HUES64 (cell line): Measurements from ENCODE around the gene SLC6A6.
A peak's percentile ranks its signal among the peaks of the same experiment; 100 is the strongest.

Source experiments
- H3K27ac ChIP-seq: 2 replicates; pipeline ENCODE4 v1.7.0; 2013; ENCODE audit warnings: low read depth, low read length, inconsistent platforms
- H3K27me3 ChIP-seq: 2 replicates; pipeline ENCODE4 v1.6.1; 2013; ENCODE audit warnings: mild to moderate bottlenecking, low read length; ENCODE audit not compliant: insufficient read depth
- H3K36me3 ChIP-seq: 2 replicates; pipeline ENCODE4 v1.6.1; 2013; ENCODE audit warnings: mild to moderate bottlenecking, low read length; ENCODE audit not compliant: insufficient read depth
- H3K4me1 ChIP-seq: 2 replicates; pipeline ENCODE4 v1.6.1; 2013; ENCODE audit warnings: mild to moderate bottlenecking, low read length, moderate library complexity; ENCODE audit not compliant: insufficient read depth
- H3K4me3 ChIP-seq: 2 replicates; pipeline ENCODE4 v1.5.1; 2013; ENCODE audit warnings: mild to moderate bottlenecking, low read length, moderate library complexity
- H3K9ac ChIP-seq: 2 replicates; pipeline ENCODE4 v1.6.1; 2013; ENCODE audit warnings: mild to moderate bottlenecking, low read depth, low read length
- H3K9me3 ChIP-seq: 2 replicates; pipeline ENCODE4 v1.6.1; 2013; ENCODE audit warnings: low read depth, low read length; ENCODE audit not compliant: insufficient read depth
- WGBS: fragments of 150-250, 120-280 bp; methylation state at CpG from one replicate; pipeline ENCODE4 v1.1.7; 2013; ENCODE audit warnings: missing lambda C conversion rate; 5-methylcytosine and 5-hydroxymethylcytosine counted together

The SLC6A6 gene

DNA sequence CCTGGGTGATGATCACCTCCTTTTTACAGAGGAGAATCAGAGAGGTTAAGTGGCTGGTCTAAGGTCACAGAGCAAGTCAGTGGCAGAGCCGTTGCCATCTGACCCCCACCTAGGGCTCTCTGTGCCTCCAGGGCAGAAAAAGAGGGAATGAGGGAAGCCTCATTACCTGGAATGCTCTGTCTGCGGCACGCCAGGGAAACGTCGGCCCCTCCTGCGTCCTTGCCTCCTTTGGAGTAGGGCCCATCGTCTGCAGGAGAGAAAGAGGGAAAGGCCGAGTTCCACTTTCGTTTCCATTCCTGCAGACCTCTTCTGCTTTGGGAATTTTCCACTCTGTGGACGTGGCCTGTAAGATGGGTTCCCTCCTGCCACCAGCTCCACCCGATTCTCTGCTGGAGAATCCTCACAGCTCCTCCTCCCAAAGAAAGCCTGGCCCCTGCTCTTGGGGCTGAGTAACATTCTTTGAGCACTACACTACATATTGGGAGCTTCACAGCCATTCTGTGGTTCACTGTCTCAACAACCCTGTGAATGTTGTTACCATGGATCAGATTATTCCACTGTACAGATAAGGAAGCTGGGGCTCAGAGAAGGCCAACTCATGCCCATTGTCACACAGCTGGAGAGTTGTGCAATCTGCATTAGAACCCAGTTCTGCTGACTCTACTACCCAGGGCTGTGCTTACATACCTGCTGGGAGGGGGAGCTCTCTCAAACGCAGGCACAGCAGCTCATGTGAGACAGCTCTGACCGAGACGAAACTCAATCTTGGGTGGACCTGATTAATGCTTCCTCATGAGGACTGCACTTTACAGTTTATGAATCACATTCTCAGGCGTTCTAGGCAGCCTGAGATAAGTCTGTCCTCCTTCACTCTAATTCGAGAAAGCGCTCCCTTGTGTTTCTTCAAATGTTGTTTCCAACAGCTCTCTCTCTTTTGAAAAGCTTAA is 123.6 kb downstream of the SLC6A6 start:
- Histone ChIP-seq H3K27ac (no peak overlapping the region), H3K9me3 (0 out of 2 replicates have a peak, but pooled peaks cover 2% of the 10 kb centered on the region), H3K27me3 (no peaks in the 10 kb centered on the region), H3K9ac (no peak overlapping the region), H3K4me3 (no peak overlapping the region), H3K36me3 (no peaks in the 10 kb centered on the region), H3K4me1 (0 out of 2 replicates have a peak, but pooled peaks cover 7% of the 10 kb centered on the region)
- 69% methylated on average over 17 of the region's 17 CpGs for WGBS

DNA sequence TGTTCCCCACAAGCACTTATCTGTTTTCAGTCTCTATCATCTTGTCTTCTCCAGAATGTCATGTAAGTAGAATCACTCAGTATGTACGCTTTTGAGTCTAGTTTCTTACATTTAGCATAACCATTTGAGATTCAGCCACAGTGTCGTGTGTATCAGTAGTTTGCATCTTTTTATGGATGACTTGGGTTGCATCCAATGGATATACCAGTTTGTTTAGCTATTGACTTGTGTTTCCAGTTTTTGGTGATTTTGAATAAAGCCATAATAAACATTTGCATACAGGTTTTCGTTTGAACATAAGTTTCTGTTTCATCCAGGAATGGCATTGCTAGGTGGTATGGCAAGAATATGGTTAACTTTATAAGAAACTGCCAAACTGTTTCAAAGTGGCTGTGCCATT is 125.7 kb downstream of the SLC6A6 start:
- H3K4me1 ChIP-seq, result peaks cover 17% of the 10 kb centered on the region
- H3K27ac ChIP-seq, result no peak overlapping the region
- H3K4me3 ChIP-seq, result no peak overlapping the region
- H3K27me3 ChIP-seq, result no peaks in the 10 kb centered on the region
- no peaks in the 10 kb centered on the region for H3K36me3 ChIP-seq
- no peak overlapping the region for H3K9ac ChIP-seq
- H3K9me3 ChIP-seq, result 0 out of 2 replicates have a peak, but pooled peaks cover 2% of the 10 kb centered on the region
- 96% methylated on average over 3 of the region's 3 CpGs for WGBS

DNA sequence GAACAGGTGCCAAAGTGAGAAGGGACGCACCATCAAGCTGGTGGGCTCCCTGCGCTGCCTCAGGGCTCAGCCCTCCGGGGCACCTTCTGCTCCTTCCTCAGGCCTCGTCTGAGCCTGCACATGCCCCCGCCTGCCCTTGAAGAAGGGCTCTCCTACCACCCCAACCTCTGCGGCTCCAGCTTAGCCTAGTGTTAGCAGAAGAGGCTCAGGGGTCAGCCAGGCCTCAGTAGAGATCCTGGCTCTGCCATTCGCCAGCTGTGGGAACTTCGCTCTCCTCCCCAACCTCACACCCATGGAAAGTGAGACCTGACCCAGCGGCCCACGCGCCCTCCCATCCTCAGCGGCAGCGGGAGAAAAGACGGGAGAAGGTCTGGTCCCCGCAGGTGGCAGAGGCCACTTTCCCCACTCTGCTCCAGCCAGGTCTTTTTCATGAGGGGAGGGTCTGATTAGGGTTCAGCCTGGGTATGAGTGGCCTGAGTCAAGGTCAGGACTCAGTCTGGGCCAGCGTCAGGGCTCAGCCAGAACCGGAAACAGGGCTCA is 129.5 kb downstream of the SLC6A6 start:
- Histone ChIP-seq H3K4me1 (peaks cover 30% of the 10 kb centered on the region), H3K9me3 (0 out of 2 replicates have a peak, but pooled peaks cover 2% of the 10 kb centered on the region), H3K9ac (no peak overlapping the region), H3K27me3 (no peaks in the 10 kb centered on the region), H3K27ac (no peak overlapping the region), H3K36me3 (no peaks in the 10 kb centered on the region), H3K4me3 (no peak overlapping the region)
- WGBS, result 91% methylated on average over 17 of the region's 17 CpGs

DNA sequence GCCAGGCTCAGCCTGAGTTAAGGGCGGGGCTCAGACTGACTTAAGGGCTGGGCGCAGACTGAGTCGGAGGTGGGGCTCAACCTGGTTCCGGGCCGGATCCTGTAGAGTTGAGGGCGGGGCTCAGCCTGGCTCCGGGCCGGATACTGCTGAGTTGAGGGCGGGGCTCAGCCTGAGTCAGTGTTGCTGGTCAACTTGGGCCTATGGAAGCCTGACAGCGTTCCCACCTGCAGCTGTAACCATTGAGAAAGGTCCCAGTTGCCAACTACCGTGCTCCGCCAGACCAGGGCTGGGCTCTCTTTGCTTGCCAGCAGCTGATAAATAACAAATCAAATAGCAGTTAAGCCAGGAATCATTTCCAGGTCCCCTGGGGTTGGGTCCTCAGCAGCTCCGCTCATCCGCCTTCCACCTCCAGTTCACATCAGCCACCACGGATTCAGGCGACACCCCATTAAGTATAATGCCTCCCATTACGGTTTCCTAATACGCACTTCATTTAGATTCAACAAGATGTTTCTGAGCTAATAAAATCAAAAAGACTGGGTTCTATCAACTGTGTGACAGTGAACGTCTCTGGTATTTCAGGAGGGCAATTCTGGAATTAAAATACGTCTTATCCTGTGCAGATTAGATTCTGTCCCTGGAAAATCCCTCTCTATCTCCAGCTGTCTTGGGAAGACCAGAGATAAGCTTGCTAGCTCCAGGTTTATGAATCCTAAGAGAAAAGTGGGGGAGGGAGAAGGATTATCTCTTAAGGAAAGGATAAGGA is 130.5 kb downstream of the SLC6A6 start:
- Histone ChIP-seq H3K4me3 (no peak overlapping the region), H3K27me3 (no peaks in the 10 kb centered on the region), H3K36me3 (no peaks in the 10 kb centered on the region), H3K27ac (no peak overlapping the region), H3K9me3 (0 out of 2 replicates have a peak, but pooled peaks cover 2% of the 10 kb centered on the region), H3K9ac (no peak overlapping the region), H3K4me1 (peaks cover 30% of the 10 kb centered on the region)
- 33% methylated on average over 20 of the region's 20 CpGs for WGBS

DNA sequence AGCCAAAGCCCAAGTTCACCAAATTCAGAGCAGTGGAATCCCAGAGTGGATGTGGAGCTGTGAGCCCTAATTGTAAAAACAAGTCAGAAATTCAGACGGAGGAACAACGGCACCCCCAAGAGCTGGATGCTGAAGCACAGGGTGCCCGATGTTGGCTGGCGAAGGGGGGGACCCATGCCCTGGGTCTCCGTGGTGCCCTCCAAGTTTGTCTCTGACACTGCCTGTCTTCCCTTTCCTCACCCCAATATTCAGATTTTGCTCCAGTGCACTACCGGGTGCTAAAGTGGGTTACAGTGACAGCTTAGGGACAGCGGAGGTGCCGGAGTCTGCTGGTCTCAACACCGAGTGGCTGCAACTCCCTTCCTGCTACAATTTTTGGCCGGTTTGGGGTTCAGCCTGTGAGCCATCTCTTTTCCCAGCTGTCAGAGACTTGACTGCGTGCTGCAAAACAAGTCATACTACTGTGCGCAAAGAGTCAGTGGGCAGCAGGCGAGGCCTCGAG is 131.1 kb downstream of the SLC6A6 start:
- Histone ChIP-seq H3K27ac (no peak overlapping the region), H3K36me3 (no peaks in the 10 kb centered on the region), H3K4me3 (no peak overlapping the region), H3K9ac (no peak overlapping the region), H3K27me3 (no peaks in the 10 kb centered on the region), H3K4me1 (peaks cover 30% of the 10 kb centered on the region), H3K9me3 (0 out of 2 replicates have a peak, but pooled peaks cover 2% of the 10 kb centered on the region)
- 86% methylated on average over 14 of the region's 14 CpGs for WGBS

DNA sequence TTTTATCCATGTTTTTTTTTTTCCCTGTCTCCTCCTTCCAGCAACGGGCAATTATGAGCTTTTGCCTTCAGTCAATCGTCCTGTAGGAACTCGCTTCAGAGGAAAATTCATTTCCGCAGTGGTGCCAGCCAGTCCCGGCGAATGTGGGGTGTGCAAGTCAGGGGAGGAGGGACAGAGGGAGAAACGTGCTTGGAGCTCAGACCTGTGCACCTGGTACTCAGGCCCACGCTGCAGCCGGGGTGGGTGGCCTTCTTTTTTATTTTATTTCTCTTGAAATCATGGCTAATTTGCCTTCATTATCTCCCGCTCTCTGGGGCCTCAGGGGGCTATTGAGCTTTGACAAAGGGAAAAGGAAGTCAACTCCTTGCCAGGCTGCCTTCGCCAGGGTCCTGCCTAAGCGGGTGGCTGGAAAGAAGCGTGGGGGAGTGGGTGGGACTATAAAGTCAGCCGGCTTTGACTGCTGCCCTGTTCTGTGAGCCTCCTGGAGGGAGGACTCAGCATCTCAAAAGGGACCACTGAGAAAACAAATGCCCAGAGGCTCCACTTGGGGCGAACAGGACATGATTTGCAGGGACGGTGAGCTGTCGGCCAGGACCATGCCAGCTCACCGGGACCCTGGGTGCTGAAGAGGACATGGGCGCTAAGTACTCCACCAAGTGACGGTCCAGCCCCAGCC is 132.2 kb downstream of the SLC6A6 start:
- 0 out of 2 replicates have a peak overlapping the region, but pooled peaks have one; percentile 9 for H3K9ac ChIP-seq
- 15% methylated on average over 20 of the region's 20 CpGs for WGBS
- 0 out of 2 replicates have a peak, but pooled peaks cover 2% of the 10 kb centered on the region for H3K9me3 ChIP-seq
- no peaks in the 10 kb centered on the region for H3K27me3 ChIP-seq
- H3K27ac ChIP-seq, result peak overlapping the region; percentile 67; the same call in 1 of the 2 replicates
- H3K4me1 ChIP-seq, result peaks cover 30% of the 10 kb centered on the region
- peak overlapping the region; percentile 3; the same call in 1 of the 2 replicates for H3K4me3 ChIP-seq
- H3K36me3 ChIP-seq, result no peaks in the 10 kb centered on the region

DNA sequence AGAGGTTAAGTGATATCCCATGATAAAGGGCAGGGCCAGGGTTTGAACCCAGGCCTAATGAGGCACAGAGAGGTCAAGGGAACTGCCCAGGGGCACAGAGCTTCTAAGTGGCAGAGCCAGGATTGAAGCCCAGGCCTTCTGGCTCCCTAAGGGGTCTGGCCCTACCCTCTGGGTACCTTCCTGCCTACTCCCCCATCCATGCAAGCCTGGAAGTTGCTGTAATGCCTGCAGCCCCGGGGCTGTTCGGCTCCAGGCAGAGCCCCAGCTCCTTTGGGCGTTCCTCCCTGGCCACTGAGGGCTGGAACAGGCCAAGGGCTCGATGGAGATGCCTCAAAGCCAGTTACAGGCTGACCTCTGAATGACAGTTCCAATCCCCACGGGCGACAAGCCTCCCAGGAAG is 133.2 kb downstream of the SLC6A6 start:
- no peaks in the 10 kb centered on the region for H3K27me3 ChIP-seq
- peaks cover 30% of the 10 kb centered on the region for H3K4me1 ChIP-seq
- no peak overlapping the region for H3K27ac ChIP-seq
- H3K4me3 ChIP-seq, result no peak overlapping the region
- 78% methylated on average over 6 of the region's 6 CpGs for WGBS
- no peak overlapping the region for H3K9ac ChIP-seq
- no peaks in the 10 kb centered on the region for H3K9me3 ChIP-seq
- no peaks in the 10 kb centered on the region for H3K36me3 ChIP-seq

DNA sequence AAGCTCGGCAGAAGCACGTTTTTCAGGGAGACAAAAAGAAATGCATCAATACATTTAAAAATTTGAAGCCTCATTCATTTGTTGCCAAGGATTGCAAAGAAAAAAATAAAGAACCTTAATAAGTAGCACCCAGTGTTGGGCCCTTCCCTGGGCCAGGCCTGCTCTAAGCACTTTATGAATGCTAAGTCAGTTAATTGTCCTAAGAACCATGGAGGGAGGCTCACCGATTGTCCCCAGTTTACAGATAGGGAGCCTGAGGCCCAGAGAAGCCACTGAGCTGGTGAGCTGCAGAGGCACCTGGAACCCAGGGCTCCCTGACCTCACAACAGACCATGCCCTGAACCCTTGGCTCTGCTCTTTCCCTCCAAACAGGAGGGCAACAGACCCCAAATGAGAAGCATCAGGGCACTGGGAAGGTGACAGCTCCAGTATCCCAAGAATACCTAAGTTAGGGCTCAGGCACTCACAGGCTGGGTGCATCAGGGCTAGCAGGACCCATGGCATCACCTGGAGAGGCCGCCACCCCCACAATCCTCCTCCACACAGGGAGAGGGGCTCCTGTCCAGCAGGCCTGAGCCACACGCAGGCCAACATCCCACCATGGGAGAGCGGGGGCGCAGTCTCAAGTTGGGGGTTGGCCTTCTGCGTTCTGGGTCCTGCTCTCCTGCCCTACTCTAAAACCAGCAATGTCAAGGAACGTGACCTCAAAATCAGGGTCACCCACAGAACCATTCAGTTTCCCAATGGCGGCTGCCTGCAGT is 133.8 kb downstream of the SLC6A6 start:
- H3K27ac ChIP-seq, result no peak overlapping the region
- H3K4me3 ChIP-seq, result no peak overlapping the region
- H3K36me3 ChIP-seq, result no peaks in the 10 kb centered on the region
- no peaks in the 10 kb centered on the region for H3K9me3 ChIP-seq
- peaks cover 30% of the 10 kb centered on the region for H3K4me1 ChIP-seq
- 89% methylated on average over 10 of the region's 10 CpGs for WGBS
- no peaks in the 10 kb centered on the region for H3K27me3 ChIP-seq
- H3K9ac ChIP-seq, result no peak overlapping the region

DNA sequence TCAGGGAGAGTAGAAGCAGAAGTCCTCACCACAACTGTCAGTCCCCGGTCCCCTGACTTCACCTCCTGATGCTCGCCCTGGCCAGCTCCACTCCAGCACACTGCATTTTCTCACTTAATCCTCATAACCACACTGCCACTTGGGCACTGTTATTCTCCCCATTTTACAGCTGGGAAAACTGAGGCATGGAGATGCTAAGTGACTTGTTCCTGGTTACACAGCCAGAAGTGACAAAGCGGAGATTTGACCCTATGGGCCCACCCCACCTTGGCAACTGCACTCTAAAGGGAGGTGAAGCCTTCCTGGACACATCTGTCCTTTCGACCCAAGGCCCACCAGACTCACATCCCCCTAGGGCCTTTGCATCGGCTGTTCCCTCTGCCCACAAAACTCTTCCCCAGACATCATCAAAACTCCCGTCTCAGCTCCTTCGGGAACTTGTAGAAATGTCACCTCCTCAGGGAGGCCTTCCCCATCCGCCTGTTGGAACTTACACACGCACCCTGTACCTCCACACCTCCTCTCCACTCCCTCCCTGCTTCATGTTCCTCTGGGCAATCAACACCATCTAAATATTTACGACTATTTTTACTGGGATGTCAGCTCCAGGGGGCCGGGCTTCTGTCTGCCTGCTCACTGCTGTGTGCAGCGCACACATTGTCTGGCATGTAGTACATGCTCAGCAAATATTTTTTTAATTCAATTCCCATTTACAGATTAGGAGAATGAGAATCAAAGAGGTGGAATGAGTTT is 134.6 kb downstream of the SLC6A6 start:
- Histone ChIP-seq H3K9ac (no peak overlapping the region), H3K27me3 (no peaks in the 10 kb centered on the region), H3K27ac (no peak overlapping the region), H3K9me3 (no peaks in the 10 kb centered on the region), H3K4me3 (no peak overlapping the region), H3K4me1 (peaks cover 24% of the 10 kb centered on the region), H3K36me3 (no peaks in the 10 kb centered on the region)
- 90% methylated on average over 12 of the region's 12 CpGs for WGBS
